Subcutaneous adipose tissue (tissue), 4 donors: ENCODE results near the gene TUBA1C. TPM values are rescaled to one million over a fixed set of nuclear protein-coding genes. Genes with fewer than 3 reads are reported as not detected.

Experiments
- total RNA-seq, 4 donors: library from RNA; depleted of rRNA; stranded (reverse); fragments of >200 nt; gene quantifications; one replicate each; pipeline ENCODE4 v1.1.0, GENCODE V29; 2016
- TF ChIP-seq, protein P1 (sequence below): fragments of 450-650 bp; IDR thresholded peaks from one replicate; pipeline ENCODE4 v1.5.1; 2016; ENCODE audit warnings: low read depth, mild to moderate bottlenecking, control low read depth, antibody characterized with exemption, moderate library complexity

TUBA1C gene
- total RNA-seq, 4 donors from 2014 or later, result 65.9 to 177 (median 107) TPM

DNA sequence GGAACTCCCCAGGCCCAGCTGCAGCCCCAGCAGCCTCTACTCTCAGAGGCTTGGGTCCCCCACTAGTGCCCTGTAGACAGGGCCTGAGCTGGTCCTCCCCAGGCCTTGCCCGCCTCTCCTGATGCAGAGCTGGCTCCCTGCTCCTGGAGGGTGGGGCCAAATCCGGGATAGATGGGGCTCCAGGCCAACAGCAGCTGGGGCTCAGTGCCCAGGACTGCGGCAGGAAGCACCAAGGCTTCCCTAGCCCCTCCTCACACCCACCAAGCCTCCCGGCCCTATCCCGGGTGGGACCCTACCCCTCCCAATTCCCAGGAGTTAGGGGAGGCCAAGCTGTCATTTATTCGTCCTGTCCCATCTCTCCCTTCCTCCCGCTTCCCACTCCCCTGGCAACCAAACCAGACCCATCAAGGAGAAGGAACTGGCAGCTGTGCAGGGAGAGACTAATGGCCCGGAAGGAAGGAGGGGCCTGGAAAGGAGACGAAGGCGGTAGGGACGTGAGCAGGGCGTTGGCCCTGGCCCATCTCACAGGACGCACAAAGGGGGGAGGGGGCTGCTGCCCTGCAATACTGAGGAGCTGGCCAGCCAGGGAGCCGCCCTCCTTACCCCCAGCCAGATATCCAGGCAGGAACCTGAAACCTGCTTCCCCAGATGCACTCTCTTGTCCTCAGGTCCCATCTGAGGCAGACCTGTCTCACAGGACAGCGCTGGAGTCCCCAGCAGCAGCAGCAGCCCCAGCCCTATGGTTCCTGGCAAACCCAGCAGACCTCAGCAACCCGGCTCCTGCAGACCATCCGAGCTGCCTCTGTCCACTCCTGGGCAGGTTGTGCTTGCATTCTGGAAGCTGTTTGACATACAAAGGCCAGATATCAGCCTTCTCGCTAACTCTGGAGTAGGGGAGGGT is 28.4 kb downstream of the TUBA1C start:
- TF ChIP-seq, protein P1, sequence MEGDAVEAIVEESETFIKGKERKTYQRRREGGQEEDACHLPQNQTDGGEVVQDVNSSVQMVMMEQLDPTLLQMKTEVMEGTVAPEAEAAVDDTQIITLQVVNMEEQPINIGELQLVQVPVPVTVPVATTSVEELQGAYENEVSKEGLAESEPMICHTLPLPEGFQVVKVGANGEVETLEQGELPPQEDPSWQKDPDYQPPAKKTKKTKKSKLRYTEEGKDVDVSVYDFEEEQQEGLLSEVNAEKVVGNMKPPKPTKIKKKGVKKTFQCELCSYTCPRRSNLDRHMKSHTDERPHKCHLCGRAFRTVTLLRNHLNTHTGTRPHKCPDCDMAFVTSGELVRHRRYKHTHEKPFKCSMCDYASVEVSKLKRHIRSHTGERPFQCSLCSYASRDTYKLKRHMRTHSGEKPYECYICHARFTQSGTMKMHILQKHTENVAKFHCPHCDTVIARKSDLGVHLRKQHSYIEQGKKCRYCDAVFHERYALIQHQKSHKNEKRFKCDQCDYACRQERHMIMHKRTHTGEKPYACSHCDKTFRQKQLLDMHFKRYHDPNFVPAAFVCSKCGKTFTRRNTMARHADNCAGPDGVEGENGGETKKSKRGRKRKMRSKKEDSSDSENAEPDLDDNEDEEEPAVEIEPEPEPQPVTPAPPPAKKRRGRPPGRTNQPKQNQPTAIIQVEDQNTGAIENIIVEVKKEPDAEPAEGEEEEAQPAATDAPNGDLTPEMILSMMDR, result no peak

DNA sequence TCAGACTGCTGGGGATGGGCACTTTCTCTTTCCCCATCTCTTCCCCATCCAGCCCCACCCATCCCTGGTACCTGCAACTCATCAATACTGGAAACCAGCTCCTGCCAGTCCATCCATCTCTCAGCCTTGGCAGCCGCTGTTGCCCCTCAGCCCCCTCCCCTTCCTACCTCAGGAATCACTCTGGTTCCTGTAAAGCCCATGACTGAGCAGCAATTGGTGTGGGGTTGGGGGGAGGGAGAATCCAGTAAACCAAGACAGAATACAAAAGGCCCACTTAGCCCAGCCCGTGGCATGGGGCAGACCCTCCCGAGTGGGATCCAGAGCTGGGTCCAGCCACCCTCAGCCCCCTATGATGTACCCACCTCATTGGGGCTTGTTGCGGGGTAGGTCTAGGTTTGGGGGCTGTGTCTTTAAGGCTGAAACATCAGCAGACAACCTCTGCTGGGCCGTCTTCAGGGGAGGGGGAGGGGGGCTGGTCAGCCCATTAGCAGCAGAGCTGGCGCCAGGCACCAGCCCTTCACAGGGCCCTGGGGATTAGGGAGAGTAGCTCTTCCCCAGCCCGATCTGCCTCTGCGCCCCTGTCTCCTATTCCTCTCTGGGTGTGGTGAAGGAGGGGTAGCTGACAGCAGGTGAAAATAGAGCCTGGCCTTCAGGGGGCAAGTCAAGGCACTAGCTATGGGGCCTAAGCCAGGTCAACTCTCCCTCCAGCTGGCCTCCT is 29.4 kb downstream of the TUBA1C start:
- TF ChIP-seq, protein P1, result no peak

DNA sequence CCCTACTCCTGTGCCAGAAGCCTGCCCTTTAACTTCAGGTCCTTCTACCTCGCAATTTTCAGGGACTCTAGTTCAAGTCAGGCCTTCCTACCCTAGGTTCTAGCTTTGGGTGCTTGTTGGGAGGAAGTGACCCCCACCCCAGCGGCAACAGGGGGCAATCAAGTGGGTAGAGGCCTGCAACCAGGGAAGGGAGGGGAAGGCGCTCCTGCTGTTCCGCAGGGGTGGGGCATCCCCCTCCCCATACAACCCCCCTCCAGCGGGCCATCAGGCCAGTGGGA is 29.9 kb downstream of the TUBA1C start:
- TF ChIP-seq, protein P1, result no peak

DNA sequence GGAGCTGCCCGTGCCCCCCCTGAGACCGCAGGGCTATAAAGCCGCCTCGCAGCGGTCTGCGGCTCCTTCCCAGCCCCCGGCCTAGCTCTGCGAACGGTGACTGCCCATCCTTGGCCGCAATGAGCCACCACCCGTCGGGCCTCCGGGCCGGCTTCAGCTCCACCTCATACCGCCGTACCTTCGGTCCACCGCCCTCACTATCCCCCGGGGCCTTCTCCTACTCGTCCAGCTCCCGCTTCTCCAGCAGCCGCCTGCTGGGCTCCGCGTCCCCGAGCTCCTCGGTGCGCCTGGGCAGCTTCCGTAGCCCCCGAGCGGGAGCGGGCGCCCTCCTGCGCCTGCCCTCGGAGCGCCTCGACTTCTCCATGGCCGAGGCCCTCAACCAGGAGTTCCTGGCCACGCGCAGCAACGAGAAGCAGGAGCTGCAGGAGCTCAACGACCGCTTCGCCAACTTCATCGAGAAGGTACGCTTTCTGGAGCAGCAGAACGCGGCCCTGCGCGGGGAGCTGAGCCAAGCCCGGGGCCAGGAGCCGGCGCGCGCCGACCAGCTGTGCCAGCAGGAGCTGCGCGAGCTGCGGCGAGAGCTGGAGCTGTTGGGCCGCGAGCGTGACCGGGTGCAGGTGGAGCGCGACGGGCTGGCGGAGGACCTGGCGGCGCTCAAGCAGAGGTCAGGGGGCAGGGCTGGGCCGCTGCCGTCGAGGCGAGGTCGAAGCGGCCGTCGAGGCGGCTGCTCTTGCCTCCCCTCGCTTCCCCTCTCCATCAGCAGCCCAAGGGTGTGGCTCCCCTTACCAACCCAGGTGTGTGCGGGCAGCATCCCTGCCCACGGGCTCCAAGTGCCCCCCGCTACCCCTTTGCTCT is 30.4 kb downstream of the TUBA1C start, which contains the start of gene PRPH:
Gene PRPH, plus strand, starts transcription at position 66 of the 855 bp plus-strand sequence. Its CDS starts 54 bp downstream, at position 120.
- TF ChIP-seq, protein P1, result no peak

DNA sequence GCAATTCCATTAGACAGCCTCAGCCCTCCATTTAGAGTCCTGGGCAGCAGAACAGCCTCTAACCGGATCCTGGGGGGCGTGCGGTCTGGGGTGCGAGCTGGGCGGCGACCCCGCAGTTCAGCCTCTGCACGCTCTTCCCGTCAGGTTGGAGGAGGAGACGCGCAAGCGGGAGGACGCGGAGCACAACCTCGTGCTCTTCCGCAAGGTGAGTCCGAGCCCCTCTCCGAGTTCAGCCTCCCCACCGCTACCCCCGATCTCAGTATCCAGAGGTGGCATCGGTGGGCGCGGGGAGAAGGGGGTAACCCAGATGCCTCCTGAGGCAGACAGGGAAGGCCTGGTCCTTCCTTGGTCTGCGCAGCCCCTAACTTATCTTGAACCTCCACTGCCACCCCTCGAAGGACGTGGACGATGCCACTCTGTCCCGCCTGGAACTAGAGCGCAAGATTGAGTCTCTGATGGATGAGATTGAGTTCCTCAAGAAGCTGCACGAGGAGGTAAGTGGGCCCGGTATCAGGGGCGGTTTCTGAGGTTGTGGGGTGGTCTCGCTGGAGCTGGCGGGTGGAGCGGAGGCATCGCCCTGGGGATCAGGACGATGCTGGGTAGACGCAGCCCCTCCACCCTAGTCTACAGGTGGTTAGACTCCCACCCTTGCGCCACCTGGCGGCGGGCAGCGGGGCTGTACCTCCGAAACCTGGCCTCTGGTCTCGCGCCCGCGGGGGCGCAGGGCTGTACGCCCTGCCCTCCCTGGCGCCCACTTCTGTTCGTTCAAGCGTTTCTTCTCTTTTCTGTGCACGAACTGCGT is 31.4 kb downstream of the TUBA1C start:
- TF ChIP-seq, protein P1, result no peak

DNA sequence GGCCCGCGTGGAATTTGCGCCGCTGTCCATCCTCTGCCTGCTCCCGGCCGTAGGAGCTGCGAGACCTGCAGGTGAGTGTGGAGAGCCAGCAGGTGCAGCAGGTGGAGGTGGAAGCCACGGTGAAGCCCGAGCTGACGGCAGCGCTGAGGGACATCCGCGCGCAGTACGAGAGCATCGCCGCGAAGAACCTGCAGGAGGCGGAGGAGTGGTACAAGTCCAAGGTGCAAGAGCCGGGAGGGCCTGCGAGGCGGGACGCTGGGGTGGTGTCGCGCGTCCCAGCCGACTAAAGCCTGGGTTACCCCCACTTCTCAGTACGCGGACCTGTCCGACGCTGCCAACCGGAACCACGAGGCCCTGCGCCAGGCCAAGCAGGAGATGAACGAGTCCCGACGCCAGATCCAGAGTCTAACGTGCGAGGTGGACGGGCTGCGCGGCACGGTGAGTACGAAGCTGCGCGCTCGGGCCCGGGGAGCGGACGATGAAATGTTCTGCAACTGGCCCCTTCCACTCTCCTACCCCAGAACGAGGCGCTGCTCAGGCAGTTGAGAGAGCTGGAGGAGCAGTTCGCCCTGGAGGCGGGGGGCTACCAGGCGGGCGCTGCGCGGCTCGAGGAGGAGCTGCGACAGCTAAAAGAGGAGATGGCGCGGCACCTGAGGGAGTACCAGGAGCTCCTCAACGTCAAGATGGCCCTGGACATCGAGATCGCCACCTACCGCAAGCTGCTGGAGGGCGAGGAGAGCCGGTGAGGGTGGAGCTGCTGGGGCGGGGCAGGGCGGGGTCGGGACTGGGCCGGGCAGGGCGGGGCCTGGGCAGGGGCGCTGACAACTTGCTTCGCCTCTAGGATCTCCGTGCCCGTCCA is 32.2 kb downstream of the TUBA1C start:
- TF ChIP-seq, protein P1, result no peak
